ENCODE results near the gene RTKN2. TPM values are rescaled to one million over a fixed set of nuclear protein-coding genes. Genes with fewer than 3 reads are reported as not detected.

RTKN2 gene
- total RNA-seq, 4 donors from 2014 or later = 0.83 to 2.5 (median 0.94) TPM

GRCh38 chr10:62230344-62231121 lies 38.1 kb downstream of the RTKN2 start:
- Histone ChIP-seq H3K27ac (no peak overlapping the region), H3K4me1 (no peaks in the 10 kb centered on the region), H3K9me3 (no peaks in the 10 kb centered on the region), H3K4me3 (no peak overlapping the region), H3K36me3 (no peaks in the 10 kb centered on the region), H3K27me3 (no peaks in the 10 kb centered on the region)
- WGBS = 84% methylated on average over 4 of the region's 4 CpGs
- no peak for DNase-seq (ENCODE audit: low spot score in 2 of 2)
- TF ChIP-seq EP300 (IDR thresholded peaks at IDR 0.05) (no peak), CTCF (IDR thresholded peaks at IDR 0.05) (no peak), POLR2A (IDR thresholded peaks at IDR 0.05) (no peak), POLR2AphosphoS5 (IDR thresholded peaks at IDR 0.05) (no peak)

GRCh38 chr10:62225362-62225761 lies 43.3 kb downstream of the RTKN2 start:
- Histone ChIP-seq H3K9me3 (no peaks in the 10 kb centered on the region), H3K36me3 (no peaks in the 10 kb centered on the region), H3K27ac (no peak overlapping the region), H3K4me1 (no peaks in the 10 kb centered on the region), H3K27me3 (no peaks in the 10 kb centered on the region), H3K4me3 (no peak overlapping the region)
- TF ChIP-seq POLR2AphosphoS5 (IDR thresholded peaks at IDR 0.05) (no peak), CTCF (IDR thresholded peaks at IDR 0.05) (no peak), EP300 (IDR thresholded peaks at IDR 0.05) (no peak), POLR2A (IDR thresholded peaks at IDR 0.05) (no peak)
- WGBS = 94% methylated on average over 3 of the region's 3 CpGs
- DNase-seq (ENCODE audit: low spot score in 2 of 2) = no peak

GRCh38 chr10:62224606-62225005 lies 44.0 kb downstream of the RTKN2 start:
- TF ChIP-seq POLR2A (IDR thresholded peaks at IDR 0.05) = no peak
- TF ChIP-seq EP300 (IDR thresholded peaks at IDR 0.05) = no peak
- TF ChIP-seq CTCF (IDR thresholded peaks at IDR 0.05) = no peak
- no peak for TF ChIP-seq POLR2AphosphoS5 (IDR thresholded peaks at IDR 0.05)
- no peaks in the 10 kb centered on the region for H3K9me3 ChIP-seq
- no peaks in the 10 kb centered on the region for H3K4me1 ChIP-seq
- H3K27me3 ChIP-seq = no peaks in the 10 kb centered on the region
- no peak overlapping the region for H3K27ac ChIP-seq
- DNase-seq (ENCODE audit: low spot score in 2 of 2) = no peak
- 87% methylated on average over 1 of the region's 1 CpG for WGBS
- no peaks in the 10 kb centered on the region for H3K36me3 ChIP-seq
- H3K4me3 ChIP-seq = no peak overlapping the region

GRCh38 chr10:62217683-62218082 lies 51.0 kb downstream of the RTKN2 start:
- no peaks in the 10 kb centered on the region for H3K9me3 ChIP-seq
- H3K27me3 ChIP-seq = no peaks in the 10 kb centered on the region
- no peaks in the 10 kb centered on the region for H3K4me1 ChIP-seq
- TF ChIP-seq EP300 (IDR thresholded peaks at IDR 0.05) = no peak
- no peak for TF ChIP-seq CTCF (IDR thresholded peaks at IDR 0.05)
- no peak for DNase-seq (ENCODE audit: low spot score in 2 of 2)
- no peak overlapping the region for H3K4me3 ChIP-seq
- no peaks in the 10 kb centered on the region for H3K36me3 ChIP-seq
- no peak overlapping the region for H3K27ac ChIP-seq
- 61% methylated on average over 6 of the region's 6 CpGs for WGBS

- no peak for DNase-seq (ENCODE audit: low spot score in 2 of 2)
- WGBS = 96% methylated on average over 3 of the region's 3 CpGs
- no peak for TF ChIP-seq CTCF (IDR thresholded peaks at IDR 0.05)
- H3K9me3 ChIP-seq = no peaks in the 10 kb centered on the region
- no peaks in the 10 kb centered on the region for H3K4me1 ChIP-seq
- no peaks in the 10 kb centered on the region for H3K27me3 ChIP-seq
- H3K27ac ChIP-seq = no peak overlapping the region
- no peaks in the 10 kb centered on the region for H3K36me3 ChIP-seq
- H3K4me3 ChIP-seq = no peak overlapping the region
Observed at GRCh38 chr10:62214364-62214874, 54.2 kb downstream of the RTKN2 start.
